AG04450 (cell line): Measurements from ENCODE around the gene SERINC4. TPM values are rescaled to one million over a fixed set of nuclear protein-coding genes. Genes with fewer than 3 reads are reported as not detected.

ENCODE experiments used
- CTCF ChIA-PET: fragments of 300-600, 350-600 bp; formaldehyde crosslinking; extraction: SDS; loops from one replicate; lab custom pipeline; 2022; ENCODE audit warnings: antibody characterized with exemption, inconsistent platforms; lab: Charles Lee
- POLR2A ChIA-PET: fragments of 350-600 bp; formaldehyde crosslinking; extraction: SDS; loops from one replicate; lab custom pipeline; 2021; ENCODE audit warnings: antibody characterized with exemption, inconsistent platforms; lab: Yijun Ruan, JAX
- DNase-seq: peaks from one replicate; pipeline ENCODE4 v3.0.0-alpha.2; 2011; ENCODE audit warnings: low read depth, low spot score
- H3K27ac ChIP-seq: one replicate; pipeline ENCODE4 v1.5.1; 2012; ENCODE audit warnings: low read depth, low read length, control low read depth
- H3K27me3 ChIP-seq: one replicate; pipeline ENCODE4 v1.6.0; 2012; ENCODE audit warnings: low read length; ENCODE audit not compliant: control insufficient read depth, insufficient read depth
- H3K4me3 ChIP-seq: 2 replicates; pipeline ENCODE4 v1.5.1; 2011; ENCODE audit warnings: mild to moderate bottlenecking, low read depth, low read length, control low read depth
- H3K9me3 ChIP-seq: 2 replicates; pipeline ENCODE4 v1.5.1; 2012; ENCODE audit warnings: low read length; ENCODE audit not compliant: control insufficient read depth, insufficient read depth
- polyA plus RNA-seq: library from polyadenylated mRNA; depleted of rRNA; stranded (reverse); fragments of >200 nt; gene quantifications from 2 replicates; pipeline ENCODE4 v1.2.3, GENCODE V29; 2011
- TF ChIP-seq, protein P1 (sequence below): IDR thresholded peaks from 2 replicates; pipeline ENCODE4 v1.5.1; 2011; ENCODE audit warnings: low read depth, low read length, control low read depth, inconsistent platforms

Gene SERINC4
- polyA plus RNA-seq, 1 experiment = not detected

GRCh38 chr15:43791993-43792760 is 7.8 kb downstream of the SERINC4 start, which contains the start of gene SERF2:
Gene SERF2 (plus strand): TSS chr15:43792320. CDS start chr15:43792377, 57 bp downstream.
- DNase-seq = peak; percentile 99
- TF ChIP-seq, protein P1, sequence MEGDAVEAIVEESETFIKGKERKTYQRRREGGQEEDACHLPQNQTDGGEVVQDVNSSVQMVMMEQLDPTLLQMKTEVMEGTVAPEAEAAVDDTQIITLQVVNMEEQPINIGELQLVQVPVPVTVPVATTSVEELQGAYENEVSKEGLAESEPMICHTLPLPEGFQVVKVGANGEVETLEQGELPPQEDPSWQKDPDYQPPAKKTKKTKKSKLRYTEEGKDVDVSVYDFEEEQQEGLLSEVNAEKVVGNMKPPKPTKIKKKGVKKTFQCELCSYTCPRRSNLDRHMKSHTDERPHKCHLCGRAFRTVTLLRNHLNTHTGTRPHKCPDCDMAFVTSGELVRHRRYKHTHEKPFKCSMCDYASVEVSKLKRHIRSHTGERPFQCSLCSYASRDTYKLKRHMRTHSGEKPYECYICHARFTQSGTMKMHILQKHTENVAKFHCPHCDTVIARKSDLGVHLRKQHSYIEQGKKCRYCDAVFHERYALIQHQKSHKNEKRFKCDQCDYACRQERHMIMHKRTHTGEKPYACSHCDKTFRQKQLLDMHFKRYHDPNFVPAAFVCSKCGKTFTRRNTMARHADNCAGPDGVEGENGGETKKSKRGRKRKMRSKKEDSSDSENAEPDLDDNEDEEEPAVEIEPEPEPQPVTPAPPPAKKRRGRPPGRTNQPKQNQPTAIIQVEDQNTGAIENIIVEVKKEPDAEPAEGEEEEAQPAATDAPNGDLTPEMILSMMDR = no peak
- H3K27ac ChIP-seq = peak within 1 kb of the TSS; percentile 93
- CTCF ChIA-PET = interaction anchor here (0.6 to 1.5 kb wide), 5 partner anchors 15 to 507 kb away, joined by 3 to 6 read pairs (median 3); partner anchors contain the start of gene ELL3
- no peaks in the 10 kb centered on the region; the same call in 1 of the 2 replicates for H3K9me3 ChIP-seq
- no peaks in the 10 kb centered on the region for H3K27me3 ChIP-seq
- POLR2A ChIA-PET = interaction anchor here (1.0 to 2.1 kb wide), 5 partner anchors 9 to 112 kb away, joined by 3 to 11 read pairs (median 3); partner anchors contain the start of gene MFAP1
- H3K4me3 ChIP-seq = peak within 1 kb of the TSS; percentile 100

DNA sequence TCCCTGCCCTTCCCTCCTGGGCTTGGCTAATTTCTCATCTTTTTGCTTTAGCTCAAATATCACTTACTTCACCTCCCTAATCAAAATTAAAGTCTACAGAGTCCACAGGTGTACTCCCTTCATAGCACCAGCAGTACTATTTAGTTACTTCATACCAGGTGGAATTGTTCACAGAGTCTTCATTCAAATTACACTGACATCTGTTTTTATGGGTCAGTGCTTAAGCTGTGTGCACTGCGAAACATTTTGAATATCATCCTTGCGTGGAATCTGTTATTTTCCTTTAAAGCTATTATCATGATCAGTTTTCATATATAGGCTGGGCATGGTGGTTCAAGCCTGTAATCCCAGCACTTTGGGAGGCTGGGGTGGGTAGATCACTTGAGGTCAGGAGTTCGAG is 10.6 kb downstream of the SERINC4 start:
- CTCF ChIA-PET = interaction anchor here (1.5 kb wide), 1 partner anchor 13 kb away, joined by 6 read pairs; the partner anchor contains the start of gene ELL3
- no peaks in the 10 kb centered on the region for H3K27me3 ChIP-seq
- no peak overlapping the region for H3K4me3 ChIP-seq
- TF ChIP-seq, protein P1 = no peak
- H3K9me3 ChIP-seq = no peaks in the 10 kb centered on the region; the same call in 1 of the 2 replicates
- no peak for DNase-seq
- H3K27ac ChIP-seq = no peak overlapping the region
- POLR2A ChIA-PET = interaction anchor here (1.2 kb wide), 1 partner anchor 13 kb away, joined by 3 read pairs; the partner anchor contains the start of gene ELL3

- POLR2A ChIA-PET = no interaction called here
- CTCF ChIA-PET = interaction anchor here (1.2 kb wide), 1 partner anchor 9 kb away, joined by 14 read pairs; no protein-coding TSS in a partner anchor
- Histone ChIP-seq H3K27ac (no peak overlapping the region), H3K9me3 (no peaks in the 10 kb centered on the region), H3K27me3 (no peaks in the 10 kb centered on the region), H3K4me3 (no peak overlapping the region)
- TF ChIP-seq, protein P1 = no peak
- DNase-seq = no peak
Measured at GRCh38 chr15:43779016-43779415, 21.0 kb downstream of the SERINC4 start.

DNA sequence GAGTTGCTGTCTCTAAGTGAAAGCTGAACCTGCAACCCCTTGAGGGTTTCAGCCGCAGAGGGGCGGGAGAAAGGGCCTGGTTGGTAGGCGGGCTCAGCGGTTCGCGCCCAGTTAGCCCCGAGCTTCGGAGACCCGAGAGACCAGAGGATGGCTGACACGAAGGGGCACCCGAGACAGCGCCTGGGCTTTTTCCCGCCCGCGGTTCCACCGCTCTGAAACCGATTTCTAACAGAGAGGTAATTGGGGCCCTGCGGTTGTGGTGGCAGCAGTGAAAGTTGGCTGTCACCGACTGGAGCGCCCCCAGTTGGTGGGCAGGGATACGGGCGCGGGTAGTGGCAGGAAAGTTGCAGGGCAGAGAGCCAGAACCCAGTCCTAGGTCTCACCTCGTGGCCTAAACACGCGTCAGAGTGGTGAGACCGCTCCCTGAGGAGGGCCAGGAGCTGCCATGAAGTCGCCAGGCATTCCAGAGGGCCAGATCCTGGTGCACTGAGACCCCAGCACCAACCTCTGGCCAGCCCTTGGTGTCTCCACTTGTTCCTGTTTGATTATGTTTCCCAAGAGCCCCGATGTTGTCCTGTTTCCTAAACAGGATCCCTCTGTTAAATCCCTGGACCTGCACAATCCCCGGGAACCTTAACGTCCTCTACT is 22.6 kb downstream of the SERINC4 start:
- TF ChIP-seq, protein P1 = peak; percentile 73
- no peak for DNase-seq
- ChIA-PET CTCF (interaction anchor here (0.6 to 1.8 kb wide), 14 partner anchors 9 to 549 kb away, joined by 3 to 13 read pairs (median 5); partner anchors contain the start of gene SERF2), POLR2A (interaction anchor here (0.6 to 1.8 kb wide), 4 partner anchors 12 to 336 kb away, joined by 3 to 7 read pairs (median 4); partner anchors contain the start of genes HYPK and SERINC4)
- Histone ChIP-seq H3K27ac (peak overlapping the region; percentile 25), H3K4me3 (peak overlapping the region; percentile 63), H3K9me3 (no peaks in the 10 kb centered on the region), H3K27me3 (no peaks in the 10 kb centered on the region)
